Activated CD4-positive, alpha-beta T cell treated with anti-CD3 and anti-CD28 coated beads for 36 hours (primary cell): ENCODE results near the gene ZNF543. TPM values are rescaled to one million over a fixed set of nuclear protein-coding genes. Genes with fewer than 3 reads are reported as not detected.
"Not testable (repeated sequence)": the region's sequence is repeated elsewhere in the genome, so short reads cannot be mapped to it uniquely, and the experiment has no call there.

Experiments used
- ATAC-seq: fragments of 200-7000 bp; cut with Tn5 transposase; one replicate; pipeline ENCODE4 v1.10.0; 2021; ENCODE audit warnings: mild to moderate bottlenecking, moderate library complexity
- CTCF ChIA-PET: fragments of 350-600 bp; sonication (Branson Sonifier 250); formaldehyde crosslinking; loops from one replicate; lab custom pipeline; 2021; ENCODE audit warnings: antibody characterized with exemption; lab: Charles Lee
- POLR2A ChIA-PET: fragments of 350-600 bp; sonication (Branson Sonifier 250); formaldehyde crosslinking; loops from one replicate; lab custom pipeline; 2021; ENCODE audit warnings: antibody characterized with exemption, inconsistent platforms; lab: Charles Lee
- DNase-seq: peaks from one replicate; pipeline ENCODE4 v3.0.0-alpha.2; 2020
- H3K27ac Mint-ChIP-seq: one replicate; pipeline ENCODE4 v1.8.0; 2021; ENCODE audit warnings: mixed read lengths
- H3K27me3 Mint-ChIP-seq: one replicate; pipeline ENCODE4 v1.8.0; 2021; ENCODE audit warnings: mixed read lengths
- H3K36me3 Mint-ChIP-seq: one replicate; pipeline ENCODE4 v1.8.0; 2021; ENCODE audit warnings: low read depth, mixed read lengths
- H3K4me1 Mint-ChIP-seq: one replicate; pipeline ENCODE4 v1.8.0; 2021; ENCODE audit warnings: mixed read lengths
- H3K4me3 Mint-ChIP-seq: one replicate; pipeline ENCODE4 v1.8.0; 2021; ENCODE audit warnings: mild to moderate bottlenecking, moderate library complexity, mixed read lengths
- H3K9me3 Mint-ChIP-seq: one replicate; pipeline ENCODE4 v1.8.0; 2021; ENCODE audit warnings: low read depth, mixed read lengths
- intact Hi-C, 2 experiments: fragments of 100-400 bp; cut with DNase I in 1 of 2; cut with micrococcal nuclease in 1 of 2; formaldehyde crosslinking; loops; one replicate each; pipeline versions ENCODE4 v1.14.2 to v1.15.1; 2022 to 2024; cut with DNase I, micrococcal nuclease
- total RNA-seq, 2 experiments: library from RNA; stranded (reverse); gene quantifications; one replicate each; pipeline ENCODE4 v1.2.3, GENCODE V29; 2021

ZNF543 gene
- total RNA-seq, 2 experiments from 2014 or later = 5.8 to 6.2 TPM

GRCh38 chr19:57359300-57359699, 39.0 kb downstream of the ZNF543 start:
- DNase-seq (no peak), ATAC-seq (no peak)
- no peak overlapping the region for H3K27ac Mint-ChIP-seq
- H3K9me3 Mint-ChIP-seq = peaks cover 42% of the 10 kb centered on the region
- H3K27me3 Mint-ChIP-seq = no peaks in the 10 kb centered on the region
- H3K36me3 Mint-ChIP-seq = peaks cover 70% of the 10 kb centered on the region
- peaks cover 13% of the 10 kb centered on the region for H3K4me1 Mint-ChIP-seq
- ChIA-PET POLR2A (no interaction called here), CTCF (no interaction called here)
- intact Hi-C loops = no loop called here
- no peak overlapping the region for H3K4me3 Mint-ChIP-seq

- no peak for ATAC-seq
- peaks cover 22% of the 10 kb centered on the region for H3K9me3 Mint-ChIP-seq
- H3K4me3 Mint-ChIP-seq = peak overlapping the region; percentile 86
- H3K27ac Mint-ChIP-seq = peak overlapping the region; percentile 94
- H3K36me3 Mint-ChIP-seq = peaks cover 49% of the 10 kb centered on the region
- H3K4me1 Mint-ChIP-seq = peaks cover 13% of the 10 kb centered on the region
- H3K27me3 Mint-ChIP-seq = no peaks in the 10 kb centered on the region
- DNase-seq = no peak
- ChIA-PET POLR2A (no interaction called here), CTCF (no interaction called here)
- intact Hi-C loops = no loop called here
Observed at GRCh38 chr19:57362419-57362818, 42.1 kb downstream of the ZNF543 start.

- Mint-ChIP-seq H3K4me3 (peak within 1 kb of the TSS; percentile 86), H3K27ac (peak within 1 kb of the TSS; percentile 94), H3K27me3 (no peaks in the 10 kb centered on the region), H3K9me3 (peaks cover 18% of the 10 kb centered on the region), H3K4me1 (peaks cover 13% of the 10 kb centered on the region), H3K36me3 (peaks cover 43% of the 10 kb centered on the region)
- ATAC-seq = peak; percentile 98
- ChIA-PET CTCF (interaction anchor here (1.1 kb wide), 1 partner anchor 43 kb away, joined by 3 read pairs; no protein-coding TSS in a partner anchor), POLR2A (no interaction called here)
- intact Hi-C loops = loop anchor here (1.0 kb wide), 16 partner anchors 12 to 1049 kb away; partner anchors contain the start of genes ZNF304 (in 2 of the 2), ZNF460 (in 2 of the 2), ZNF543 (in 2 of the 2) and ZNF548 (in 2 of the 2)
- peak; percentile 99 for DNase-seq
Observed at GRCh38 chr19:57362997-57363687, 42.9 kb downstream of the ZNF543 start, which contains the start of the genes TRAPPC2B and ZNF547. TSS of gene TRAPPC2B (plus strand) at chr19:57363551. CDS start at chr19:57364834, 1,283 bp downstream. TSS of gene ZNF547 (plus strand) at chr19:57363551. CDS start at chr19:57368556, 5,005 bp downstream.

- POLR2A ChIA-PET = no interaction called here
- Mint-ChIP-seq H3K4me3 (peak overlapping the region; percentile 86), H3K4me1 (peaks cover 13% of the 10 kb centered on the region), H3K36me3 (peaks cover 43% of the 10 kb centered on the region), H3K27me3 (no peaks in the 10 kb centered on the region), H3K27ac (peak overlapping the region; percentile 94), H3K9me3 (peaks cover 14% of the 10 kb centered on the region)
- ATAC-seq (peak; percentile 10), DNase-seq (no peak)
- intact Hi-C loops = loop anchor here (1.0 kb wide), 16 partner anchors 12 to 1049 kb away; partner anchors contain the start of genes ZNF304 (in 2 of the 2), ZNF460 (in 2 of the 2), ZNF543 (in 2 of the 2) and ZNF548 (in 2 of the 2)
- CTCF ChIA-PET = interaction anchor here (1.1 kb wide), 1 partner anchor 42 kb away, joined by 3 read pairs; no protein-coding TSS in a partner anchor
Observed at GRCh38 chr19:57363688-57364181, 43.5 kb downstream of the ZNF543 start.

- DNase-seq (no peak), ATAC-seq (no peak)
- Mint-ChIP-seq H3K36me3 (peaks cover 58% of the 10 kb centered on the region), H3K27ac (no peak overlapping the region), H3K4me3 (no peak overlapping the region), H3K4me1 (peaks cover 13% of the 10 kb centered on the region), H3K9me3 (peaks cover 18% of the 10 kb centered on the region), H3K27me3 (no peaks in the 10 kb centered on the region)
- ChIA-PET POLR2A (interaction anchor here (0.5 kb wide), 1 partner anchor 38 kb away, joined by 3 read pairs; no protein-coding TSS in a partner anchor), CTCF (no interaction called here)
- intact Hi-C loops = no loop called here
Observed at GRCh38 chr19:57366776-57367175, 46.5 kb downstream of the ZNF543 start.

DNA sequence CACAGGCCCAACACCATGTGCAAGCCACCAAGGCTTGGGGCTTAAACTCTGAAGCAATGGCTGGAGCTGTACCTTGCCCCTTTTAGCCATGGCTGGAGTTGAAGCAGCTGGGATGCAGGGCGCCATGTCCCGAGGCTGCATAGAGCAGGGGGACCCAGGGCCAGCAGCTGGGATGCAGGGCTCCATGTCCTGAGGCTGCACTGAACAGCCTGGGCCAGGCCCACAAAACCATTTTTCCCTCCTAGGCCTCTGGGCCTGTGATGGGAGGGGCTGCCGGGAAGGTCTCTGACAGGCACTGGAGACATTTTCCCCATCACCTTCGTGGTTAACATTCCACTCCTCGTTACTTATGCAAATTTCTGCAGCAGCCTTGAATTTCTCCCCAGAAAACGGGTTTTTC, 53.9 kb downstream of the ZNF543 start:
- H3K4me3 Mint-ChIP-seq = no peak overlapping the region
- intact Hi-C loops = no loop called here
- DNase-seq (no peak), ATAC-seq (no peak)
- ChIA-PET POLR2A (no interaction called here), CTCF (no interaction called here)
- H3K4me1 Mint-ChIP-seq = no peaks in the 10 kb centered on the region
- no peak overlapping the region for H3K27ac Mint-ChIP-seq
- H3K27me3 Mint-ChIP-seq = no peaks in the 10 kb centered on the region
- H3K36me3 Mint-ChIP-seq = peaks cover 93% of the 10 kb centered on the region
- H3K9me3 Mint-ChIP-seq = peaks cover 52% of the 10 kb centered on the region

- CTCF ChIA-PET, H3K4me1 Mint-ChIP-seq, H3K27me3 Mint-ChIP-seq, POLR2A ChIA-PET, DNase-seq, H3K4me3 Mint-ChIP-seq, H3K27ac Mint-ChIP-seq, intact Hi-C loops, ATAC-seq: not testable (repeated sequence)
- peaks cover 93% of the 10 kb centered on the region for H3K36me3 Mint-ChIP-seq
- peaks cover 55% of the 10 kb centered on the region for H3K9me3 Mint-ChIP-seq
Observed at GRCh38 chr19:57374647-57375046, 54.4 kb downstream of the ZNF543 start.

- H3K27me3 Mint-ChIP-seq = no peaks in the 10 kb centered on the region
- H3K27ac Mint-ChIP-seq = no peak overlapping the region
- peaks cover 57% of the 10 kb centered on the region for H3K9me3 Mint-ChIP-seq
- no peak overlapping the region for H3K4me3 Mint-ChIP-seq
- CTCF ChIA-PET = no interaction called here
- POLR2A ChIA-PET = no interaction called here
- peaks cover 84% of the 10 kb centered on the region for H3K36me3 Mint-ChIP-seq
- ATAC-seq (no peak), DNase-seq (no peak)
- H3K4me1 Mint-ChIP-seq = no peaks in the 10 kb centered on the region
- intact Hi-C loops = no loop called here
Observed at GRCh38 chr19:57376151-57376550, 55.9 kb downstream of the ZNF543 start.

DNA sequence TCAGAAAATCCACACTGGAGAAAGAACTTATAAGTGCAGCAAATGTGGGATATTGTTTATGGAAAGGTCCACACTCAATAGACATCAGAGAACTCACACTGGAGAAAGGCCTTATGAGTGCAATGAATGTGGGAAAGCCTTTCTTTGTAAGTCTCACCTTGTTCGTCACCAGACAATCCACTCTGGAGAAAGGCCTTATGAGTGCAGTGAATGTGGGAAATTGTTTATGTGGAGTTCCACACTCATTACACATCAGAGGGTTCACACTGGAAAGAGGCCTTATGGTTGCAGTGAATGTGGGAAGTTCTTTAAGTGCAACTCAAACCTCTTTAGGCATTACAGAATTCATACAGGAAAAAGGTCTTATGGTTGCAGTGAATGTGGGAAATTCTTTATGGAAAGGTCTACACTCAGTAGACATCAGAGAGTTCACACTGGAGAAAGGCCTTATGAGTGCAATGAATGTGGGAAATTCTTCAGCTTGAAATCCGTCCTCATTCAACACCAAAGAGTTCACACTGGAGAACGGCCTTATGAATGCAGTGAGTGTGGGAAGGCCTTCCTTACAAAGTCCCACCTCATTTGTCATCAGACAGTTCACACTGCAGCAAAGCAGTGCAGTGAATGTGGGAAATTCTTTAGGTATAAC, 57.4 kb downstream of the ZNF543 start:
- Mint-ChIP-seq H3K9me3 (peaks cover 51% of the 10 kb centered on the region), H3K36me3 (peaks cover 70% of the 10 kb centered on the region), H3K27ac (no peak overlapping the region), H3K4me1 (no peaks in the 10 kb centered on the region), H3K27me3 (no peaks in the 10 kb centered on the region), H3K4me3 (no peak overlapping the region)
- ChIA-PET CTCF (interaction anchor here (0.6 kb wide), 1 partner anchor 630 kb away, joined by 3 read pairs; no protein-coding TSS in a partner anchor), POLR2A (no interaction called here)
- DNase-seq (no peak), ATAC-seq (no peak)
- intact Hi-C loops = no loop called here
